HG02870 (cell line): ENCODE data around the gene B4GALT2.

Source experiments
- ATAC-seq: cut with Tn5 transposase; IDR thresholded peaks from one replicate; pipeline ENCODE4 v1.9.1; 2021; ENCODE audit warnings: mild to moderate bottlenecking, moderate library complexity; ENCODE audit not compliant: unreplicated experiment

The B4GALT2 gene, protein sequence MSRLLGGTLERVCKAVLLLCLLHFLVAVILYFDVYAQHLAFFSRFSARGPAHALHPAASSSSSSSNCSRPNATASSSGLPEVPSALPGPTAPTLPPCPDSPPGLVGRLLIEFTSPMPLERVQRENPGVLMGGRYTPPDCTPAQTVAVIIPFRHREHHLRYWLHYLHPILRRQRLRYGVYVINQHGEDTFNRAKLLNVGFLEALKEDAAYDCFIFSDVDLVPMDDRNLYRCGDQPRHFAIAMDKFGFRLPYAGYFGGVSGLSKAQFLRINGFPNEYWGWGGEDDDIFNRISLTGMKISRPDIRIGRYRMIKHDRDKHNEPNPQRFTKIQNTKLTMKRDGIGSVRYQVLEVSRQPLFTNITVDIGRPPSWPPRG

DNA sequence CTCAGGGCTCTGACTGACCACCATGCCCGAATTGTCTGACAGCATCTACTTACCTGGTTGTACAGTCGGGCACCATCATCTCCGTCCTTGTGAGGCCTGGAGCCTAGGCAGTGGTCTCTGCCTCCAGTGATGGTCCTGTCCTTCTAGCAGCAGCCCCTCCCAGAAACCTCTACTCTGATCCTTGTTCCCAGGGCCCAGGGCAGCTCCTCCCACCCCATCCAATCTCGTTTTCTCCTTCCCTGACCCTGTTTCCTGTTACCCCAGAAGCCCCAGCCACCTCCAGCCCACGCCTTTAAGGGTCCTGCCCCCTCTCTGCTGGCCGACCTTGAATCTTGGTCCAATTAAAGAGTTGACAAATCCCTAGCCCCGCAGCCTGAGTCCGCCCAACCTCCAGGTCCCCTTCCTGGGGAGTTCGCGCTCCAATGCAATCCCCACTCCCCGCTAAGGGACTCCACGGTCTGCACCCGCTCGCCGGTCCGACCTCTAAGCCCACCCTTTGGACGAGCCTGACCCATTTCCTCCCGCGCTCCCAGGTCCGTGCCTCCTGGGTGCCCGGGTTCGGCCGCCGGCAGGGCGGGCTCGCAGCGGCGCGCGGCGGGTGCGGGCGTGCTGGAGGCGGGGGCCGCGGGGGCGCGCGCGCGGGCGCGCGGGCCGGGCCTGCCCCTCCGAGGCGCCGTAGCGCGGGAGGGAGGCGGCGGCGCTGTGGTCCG is at the start of gene B4GALT2:
Gene B4GALT2, plus strand, starts transcription at position 660 of the 710 bp plus-strand sequence. CDS start 1,951 bp downstream, outside the sequence.
- no peak for ATAC-seq

DNA sequence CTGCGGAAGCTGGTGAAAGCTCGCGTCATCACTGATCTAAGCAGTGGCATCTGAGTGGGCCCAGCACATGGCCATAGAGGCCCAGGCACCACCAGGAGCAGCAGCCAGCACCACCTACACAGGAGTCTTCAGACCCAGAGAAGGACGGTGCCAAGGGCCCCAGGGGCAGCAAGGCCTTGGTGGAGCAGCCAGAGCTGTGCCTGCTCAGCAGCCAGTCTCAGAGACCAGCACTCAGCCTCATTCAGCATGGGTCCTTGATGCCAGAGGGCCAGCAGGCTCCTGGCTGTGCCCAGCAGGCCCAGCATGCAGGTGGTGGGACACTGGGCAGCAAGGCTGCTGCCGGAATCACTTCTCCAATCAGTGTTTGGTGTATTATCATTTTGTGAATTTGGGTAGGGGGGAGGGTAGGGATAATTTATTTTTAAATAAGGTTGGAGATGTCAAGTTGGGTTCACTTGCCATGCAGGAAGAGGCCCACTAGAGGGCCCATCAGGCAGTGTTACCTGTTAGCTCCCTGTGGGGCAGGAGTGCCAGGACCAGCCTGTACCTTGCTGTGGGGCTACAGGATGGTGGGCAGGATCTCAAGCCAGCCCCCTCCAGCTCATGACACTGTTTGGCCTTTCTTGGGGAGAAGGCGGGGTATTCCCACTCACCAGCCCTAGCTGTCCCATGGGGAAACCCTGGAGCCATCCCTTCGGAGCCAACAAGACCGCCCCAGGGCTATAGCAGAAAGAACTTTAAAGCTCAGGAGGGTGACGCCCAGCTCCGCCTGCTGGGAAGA is 48.7 kb upstream of the B4GALT2 start:
- ATAC-seq = no peak

DNA sequence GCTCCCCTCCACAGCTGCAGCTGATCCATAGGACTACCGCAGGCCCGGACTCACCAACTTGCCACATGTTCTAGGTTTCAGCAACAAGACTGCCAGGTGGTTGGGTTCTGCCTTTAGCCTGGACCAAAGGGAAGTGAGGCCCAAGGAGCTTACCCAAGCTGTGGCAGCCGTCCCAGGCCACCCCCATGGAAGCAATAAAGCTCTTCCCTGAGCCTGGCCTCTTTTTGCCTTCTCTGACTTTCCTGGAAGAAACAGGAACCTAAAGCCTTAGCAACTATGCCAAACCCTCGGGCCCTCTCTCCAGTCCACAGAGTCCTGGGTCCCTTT is 48.1 kb upstream of the B4GALT2 start:
- no peak for ATAC-seq

DNA sequence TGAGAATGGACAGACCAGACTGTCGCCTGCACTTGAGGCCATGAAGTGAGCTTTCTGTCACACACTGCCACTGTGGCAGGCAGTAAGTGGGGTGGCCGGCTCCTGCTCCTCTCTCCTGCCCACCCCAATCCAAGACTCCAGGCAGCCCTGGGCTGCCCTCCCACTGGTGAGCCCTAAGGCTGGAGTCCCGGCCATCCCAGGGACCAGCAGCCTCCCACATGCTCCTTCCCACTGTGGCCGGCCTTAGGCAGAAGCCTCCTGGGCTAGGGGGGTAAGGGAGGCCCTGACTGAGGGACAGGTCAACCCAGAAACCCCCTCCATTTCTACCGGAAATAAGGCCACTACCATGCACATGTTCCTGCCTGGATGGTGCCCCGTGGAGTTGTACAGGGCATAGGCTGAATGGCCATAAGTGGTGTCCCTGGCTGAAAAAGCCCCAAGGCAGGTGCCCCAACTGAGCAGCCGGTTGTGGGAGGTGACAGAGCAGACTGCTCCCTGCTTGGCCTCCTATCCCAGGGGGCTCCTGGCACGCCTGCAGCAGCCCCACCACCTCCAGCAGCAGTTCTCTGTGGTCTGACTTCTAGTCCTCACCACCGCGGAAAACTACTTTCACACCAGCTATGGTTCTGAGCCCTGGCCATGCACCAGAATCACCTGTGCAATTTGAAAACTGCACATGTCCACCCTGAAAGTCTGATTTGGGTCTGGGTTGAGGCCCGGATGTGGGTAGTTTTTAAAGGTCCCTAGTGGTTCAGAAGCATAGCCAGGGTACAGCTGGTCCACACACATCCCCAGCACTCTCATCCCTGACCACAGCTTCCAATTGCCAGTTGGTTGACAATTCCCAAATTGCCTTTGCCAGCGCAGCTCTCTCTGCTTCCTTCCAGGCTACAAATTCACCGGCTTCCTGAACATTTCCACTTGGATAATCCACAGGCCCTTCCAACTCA is 47.0 kb upstream of the B4GALT2 start:
- ATAC-seq = no peak

DNA sequence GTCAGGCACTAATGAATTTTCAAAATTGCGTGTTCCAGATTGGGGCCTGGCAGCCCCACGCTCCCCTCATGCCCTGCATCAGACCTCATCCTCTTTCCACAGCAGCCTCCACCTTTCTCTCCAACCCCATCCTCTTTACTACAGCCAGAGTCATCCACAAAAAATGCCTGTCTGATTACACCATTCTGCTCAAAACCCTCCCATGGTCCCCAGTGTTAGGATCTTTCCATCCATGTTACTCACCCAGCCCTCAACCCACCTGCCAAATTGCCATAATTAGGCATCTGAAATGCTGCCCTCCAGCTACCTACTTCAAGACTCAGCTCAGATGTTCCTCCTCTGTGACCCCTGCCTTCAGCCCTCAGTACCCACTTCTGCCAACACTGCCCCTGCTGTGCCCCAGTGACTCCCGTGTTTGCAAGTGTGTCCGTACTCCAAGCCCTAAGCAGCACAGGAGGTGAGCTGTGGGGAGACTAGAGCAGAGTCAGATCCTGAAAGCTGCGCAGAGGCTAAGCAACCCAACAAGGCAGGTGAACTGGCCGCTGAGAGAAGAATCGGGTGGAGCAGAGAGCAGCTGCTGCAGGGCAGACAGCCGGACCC is 46.1 kb upstream of the B4GALT2 start:
- ATAC-seq = no peak

DNA sequence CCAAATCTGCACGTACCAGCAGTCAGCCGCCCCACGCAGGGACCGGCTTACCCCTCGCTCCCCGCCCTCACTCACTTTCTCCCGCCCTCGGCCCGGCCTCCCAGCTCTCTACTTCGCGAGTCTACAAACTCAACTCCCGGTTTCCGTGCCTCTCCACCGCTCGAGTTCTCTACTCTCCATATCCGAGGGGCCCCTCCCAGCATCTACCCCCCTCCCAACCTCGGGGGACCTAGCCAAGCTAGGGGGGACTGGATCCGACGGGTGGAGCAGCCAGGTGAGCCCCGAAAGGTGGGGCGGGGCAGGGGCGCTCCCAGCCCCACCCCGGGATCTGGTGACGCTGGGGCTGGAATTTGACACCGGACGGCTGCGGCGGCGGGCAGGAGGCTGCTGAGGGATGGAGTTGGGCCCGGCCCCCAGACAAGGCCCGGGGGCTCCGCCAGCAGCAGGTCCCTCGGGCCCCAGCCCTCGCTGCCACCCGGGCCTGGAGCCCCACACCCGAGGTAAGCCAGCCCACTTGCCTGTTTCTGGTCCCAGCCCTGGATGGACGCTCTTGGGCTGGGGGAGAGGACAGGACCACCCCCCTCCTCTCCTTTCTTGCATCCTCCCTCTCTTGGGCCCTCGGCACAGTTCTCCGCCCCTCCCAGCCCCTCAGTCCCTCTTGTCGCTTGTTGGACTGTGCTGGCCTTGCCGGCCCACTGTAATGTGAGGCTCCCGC is 45.5 kb upstream of the B4GALT2 start, which contains the start of gene ARTN:
Gene ARTN, plus strand, starts transcription at position 416 of the 715 bp plus-strand sequence. CDS start 1,856 bp downstream, outside the sequence.
- no peak for ATAC-seq

DNA sequence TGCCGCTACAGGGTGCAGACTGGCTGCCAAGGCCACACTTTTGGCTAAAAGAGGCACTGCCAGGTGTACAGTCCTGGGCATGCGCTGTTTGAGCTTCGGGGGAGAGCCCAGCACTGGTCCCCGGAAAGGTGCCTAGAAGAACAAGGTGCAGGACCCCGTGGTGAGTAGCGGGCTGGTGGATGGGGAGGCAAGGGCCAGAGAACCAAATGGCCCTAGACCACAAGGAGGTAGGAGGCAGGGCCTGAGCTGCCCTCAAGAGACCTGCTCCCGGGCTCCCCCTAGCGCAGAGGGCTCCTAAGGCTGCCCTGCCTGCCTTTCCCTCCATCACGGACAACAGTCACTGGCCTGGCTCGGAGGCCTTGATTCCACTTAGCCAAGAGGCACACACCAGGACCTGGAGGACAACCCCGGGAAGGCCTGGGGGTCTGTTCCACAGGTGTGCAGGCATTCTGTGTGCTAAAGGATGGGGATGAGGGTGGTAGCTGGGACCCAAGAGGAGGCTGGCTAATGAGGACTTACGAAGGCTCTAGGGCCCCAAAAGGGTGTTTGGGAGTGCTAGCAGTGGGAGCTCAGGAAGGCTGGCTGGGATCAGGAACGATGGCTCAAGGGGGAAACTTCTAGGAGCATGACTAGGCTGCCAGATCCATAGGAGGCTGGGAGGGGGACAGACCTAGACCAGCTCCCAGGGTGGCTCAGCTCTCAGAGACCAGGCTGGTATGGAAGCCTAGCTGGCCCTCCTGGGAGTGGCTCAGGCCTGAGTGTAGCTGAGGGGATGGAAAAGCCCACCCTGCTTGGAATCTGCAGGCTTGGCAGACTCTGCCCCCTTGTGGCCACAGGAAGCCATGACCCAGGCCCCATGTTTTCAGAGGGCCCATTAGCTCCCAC is 44.7 kb upstream of the B4GALT2 start:
- no peak for ATAC-seq

DNA sequence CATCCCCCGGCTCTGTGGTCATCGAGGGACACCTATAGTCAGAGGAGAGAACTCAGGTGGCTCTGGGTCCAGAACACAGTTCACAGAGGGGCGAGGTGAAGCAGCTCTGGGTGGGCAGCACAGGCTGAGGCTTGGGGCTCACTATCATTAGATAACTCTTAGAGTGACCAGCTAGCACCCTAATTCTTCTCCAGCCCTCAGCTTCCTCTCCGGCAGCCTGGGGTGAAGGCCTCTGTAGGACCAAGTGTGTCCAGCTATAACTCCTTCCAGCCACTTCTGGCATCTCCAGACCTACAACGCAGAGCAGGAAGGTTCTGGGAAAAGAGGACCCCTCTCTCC is 44.1 kb upstream of the B4GALT2 start:
- no peak for ATAC-seq

DNA sequence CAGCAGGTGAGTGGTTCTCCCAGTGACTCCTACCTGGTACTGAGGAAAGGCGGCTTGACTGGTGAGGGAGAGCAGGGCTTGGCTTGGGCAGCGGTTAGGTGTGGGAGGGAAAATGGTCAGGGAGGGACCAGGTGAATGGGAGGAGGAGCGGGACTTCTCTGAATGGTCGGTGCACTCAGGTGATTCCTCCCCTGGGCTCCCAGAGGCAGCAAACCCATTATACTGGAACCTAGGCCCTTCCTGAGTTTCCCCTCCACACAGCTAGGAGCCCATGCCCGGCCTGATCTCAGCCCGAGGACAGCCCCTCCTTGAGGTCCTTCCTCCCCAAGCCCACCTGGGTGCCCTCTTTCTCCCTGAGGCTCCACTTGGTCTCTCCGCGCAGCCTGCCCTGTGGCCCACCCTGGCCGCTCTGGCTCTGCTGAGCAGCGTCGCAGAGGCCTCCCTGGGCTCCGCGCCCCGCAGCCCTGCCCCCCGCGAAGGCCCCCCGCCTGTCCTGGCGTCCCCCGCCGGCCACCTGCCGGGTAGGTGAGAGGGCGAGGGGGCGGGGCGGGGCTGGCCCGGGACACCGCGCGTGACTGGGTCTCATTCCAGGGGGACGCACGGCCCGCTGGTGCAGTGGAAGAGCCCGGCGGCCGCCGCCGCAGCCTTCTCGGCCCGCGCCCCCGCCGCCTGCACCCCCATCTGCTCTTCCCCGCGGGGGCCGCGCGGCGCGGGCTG is 43.1 kb upstream of the B4GALT2 start:
- no peak for ATAC-seq

DNA sequence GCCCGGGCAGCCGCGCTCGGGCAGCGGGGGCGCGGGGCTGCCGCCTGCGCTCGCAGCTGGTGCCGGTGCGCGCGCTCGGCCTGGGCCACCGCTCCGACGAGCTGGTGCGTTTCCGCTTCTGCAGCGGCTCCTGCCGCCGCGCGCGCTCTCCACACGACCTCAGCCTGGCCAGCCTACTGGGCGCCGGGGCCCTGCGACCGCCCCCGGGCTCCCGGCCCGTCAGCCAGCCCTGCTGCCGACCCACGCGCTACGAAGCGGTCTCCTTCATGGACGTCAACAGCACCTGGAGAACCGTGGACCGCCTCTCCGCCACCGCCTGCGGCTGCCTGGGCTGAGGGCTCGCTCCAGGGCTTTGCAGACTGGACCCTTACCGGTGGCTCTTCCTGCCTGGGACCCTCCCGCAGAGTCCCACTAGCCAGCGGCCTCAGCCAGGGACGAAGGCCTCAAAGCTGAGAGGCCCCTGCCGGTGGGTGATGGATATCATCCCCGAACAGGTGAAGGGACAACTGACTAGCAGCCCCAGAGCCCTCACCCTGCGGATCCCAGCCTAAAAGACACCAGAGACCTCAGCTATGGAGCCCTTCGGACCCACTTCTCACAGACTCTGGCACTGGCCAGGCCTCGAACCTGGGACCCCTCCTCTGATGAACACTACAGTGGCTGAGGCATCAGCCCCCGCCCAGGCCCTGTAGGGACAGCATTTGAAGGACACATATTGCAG is 42.4 kb upstream of the B4GALT2 start:
- ATAC-seq = no peak

DNA sequence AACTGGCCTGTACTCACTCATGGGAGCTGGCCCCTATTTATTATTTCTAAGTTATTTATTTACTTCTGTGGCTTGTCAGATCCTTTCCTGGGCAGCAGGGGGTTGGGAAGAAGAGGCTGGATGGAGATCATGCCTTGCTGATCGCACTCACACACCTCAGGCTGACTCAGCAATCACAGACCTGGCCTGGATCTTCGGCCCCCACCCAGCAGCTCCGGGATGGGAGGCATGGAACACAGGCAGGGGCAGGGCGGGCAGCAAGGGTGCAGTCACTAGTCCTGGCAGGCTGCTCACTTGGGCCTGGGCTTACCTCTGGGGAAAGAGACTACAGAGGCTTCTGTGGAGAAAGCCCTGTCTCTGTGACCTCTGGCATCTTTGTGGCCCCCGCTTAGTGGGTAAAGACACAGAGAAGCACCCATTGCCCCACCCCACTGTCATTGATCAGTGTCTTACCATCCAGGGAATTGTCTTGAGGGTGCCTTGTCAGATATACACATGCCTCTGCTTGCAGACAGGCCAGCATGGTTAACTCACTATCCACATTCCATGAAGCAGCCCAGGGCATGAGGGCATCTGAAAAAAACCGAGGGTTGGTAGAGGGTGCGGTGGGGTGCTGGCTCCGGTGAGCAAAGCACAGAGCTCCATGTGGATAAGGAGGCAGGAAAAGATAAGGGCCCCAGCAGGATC is 41.7 kb upstream of the B4GALT2 start:
- ATAC-seq = no peak

DNA sequence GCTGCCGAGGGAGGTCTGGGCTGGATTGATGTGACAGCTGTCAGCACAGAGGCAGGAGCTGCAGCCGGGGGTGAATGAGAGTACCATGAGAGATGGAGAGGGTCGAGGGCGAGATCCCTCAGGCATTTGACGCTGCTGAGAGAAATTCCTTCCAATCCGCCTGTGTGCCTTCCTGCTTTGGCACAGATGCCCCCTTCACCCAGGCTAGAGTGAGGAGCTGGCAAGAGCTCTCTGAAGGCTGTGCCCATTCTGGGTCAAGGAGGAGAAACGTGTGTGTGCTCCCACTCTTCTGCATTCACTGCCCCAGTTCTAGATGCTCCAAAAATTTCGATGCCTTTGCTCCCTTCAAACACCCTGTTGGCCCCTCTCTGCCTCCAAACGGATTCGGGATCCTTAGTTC is 40.6 kb upstream of the B4GALT2 start:
- ATAC-seq = no peak

DNA sequence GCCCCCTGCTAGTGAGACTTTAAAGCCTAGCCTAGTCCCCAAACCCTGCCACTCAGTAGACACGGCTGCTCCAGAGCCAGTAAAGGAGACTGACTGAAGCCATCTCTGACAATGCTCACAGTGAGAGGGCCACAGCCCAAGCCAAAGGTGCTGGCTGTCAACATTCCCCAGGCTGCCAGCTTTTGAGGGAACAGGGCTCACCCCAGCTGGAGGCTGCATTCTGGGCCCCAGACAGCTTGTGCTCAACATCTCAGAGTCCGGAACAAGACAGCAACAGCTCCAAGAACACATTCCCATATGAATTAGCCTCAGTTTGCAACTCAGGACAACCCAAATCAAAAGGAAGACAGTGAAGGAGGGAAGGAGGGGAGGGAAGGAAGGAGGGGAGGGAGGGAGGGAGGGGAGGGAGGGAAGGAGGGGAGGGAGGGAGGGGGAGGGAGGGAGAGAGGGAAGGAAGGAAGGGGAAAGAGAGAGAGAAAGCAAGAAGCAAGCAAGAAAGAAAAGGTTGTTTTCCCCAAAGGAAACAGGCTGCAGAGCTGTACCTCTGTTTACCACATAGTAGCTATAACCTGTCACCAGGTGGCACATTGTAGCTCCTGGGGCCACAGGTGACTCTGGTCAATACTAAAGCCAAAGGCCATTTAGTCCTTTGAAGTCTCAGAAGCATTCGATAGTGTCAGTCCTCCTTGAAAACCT is 40.0 kb upstream of the B4GALT2 start:
- no peak for ATAC-seq

DNA sequence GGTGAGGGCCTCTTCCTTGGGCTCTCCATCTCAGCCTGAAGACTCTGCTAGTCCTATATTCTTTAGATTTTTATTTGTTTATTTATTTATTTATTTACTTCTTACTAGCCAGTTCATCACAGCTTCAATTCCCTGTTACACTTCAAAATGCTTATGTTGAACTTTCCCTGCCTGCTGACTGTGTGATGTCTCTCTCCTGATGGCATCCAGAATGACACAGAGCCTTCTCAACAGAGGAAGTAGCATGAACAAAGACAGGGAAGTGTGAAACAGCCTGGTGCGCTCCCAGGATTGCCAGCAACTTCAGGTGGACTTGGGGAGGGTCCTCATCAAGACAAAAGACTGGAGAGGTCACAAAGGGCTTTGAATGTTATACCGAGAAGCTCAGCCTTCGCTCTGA is 36.6 kb upstream of the B4GALT2 start:
- no peak for ATAC-seq

DNA sequence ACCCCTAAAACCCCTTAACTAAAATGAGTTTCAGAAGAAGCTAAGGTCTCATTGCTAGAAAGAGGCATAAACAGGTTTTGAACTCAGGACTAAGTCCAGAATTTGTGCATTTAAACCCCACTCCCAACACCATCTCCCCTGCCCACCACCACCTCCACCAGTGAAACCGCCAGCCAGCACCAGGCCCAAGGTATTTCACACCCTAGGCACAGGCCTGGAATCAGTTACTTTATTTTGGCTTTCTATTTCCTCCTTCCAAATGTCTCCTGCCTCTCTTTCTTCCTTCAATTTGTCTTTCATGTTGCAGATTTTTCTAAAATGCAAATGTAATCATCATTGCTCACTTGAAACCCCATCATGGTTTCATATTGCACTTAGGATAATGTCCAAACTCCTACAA is 34.1 kb upstream of the B4GALT2 start:
- ATAC-seq = no peak

DNA sequence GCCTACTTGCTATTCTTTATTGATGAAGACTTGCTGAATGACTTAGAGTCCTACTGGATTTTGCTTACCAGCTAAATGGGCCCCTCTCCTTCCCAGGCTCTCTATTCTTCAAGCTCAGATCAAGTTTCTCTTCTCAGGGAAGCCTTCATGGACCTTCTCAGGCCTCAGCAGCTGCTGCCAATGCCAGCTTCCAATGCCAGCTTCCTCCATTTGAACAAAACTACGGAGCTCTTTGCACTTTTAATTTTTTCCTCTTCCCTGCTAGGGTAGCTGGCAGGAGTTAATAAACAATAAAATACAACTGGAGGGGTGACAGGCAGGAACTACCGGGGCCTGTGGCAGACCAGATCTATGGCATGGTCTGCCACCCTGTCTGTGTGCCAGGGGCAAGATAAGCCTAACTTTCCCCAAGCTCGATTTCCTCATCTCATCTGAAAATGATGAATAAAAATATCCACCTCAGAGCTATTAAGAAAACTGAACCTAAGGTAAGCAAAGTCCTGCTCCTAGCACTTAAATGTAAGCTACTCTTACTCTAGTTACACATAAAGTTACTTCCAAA is 33.3 kb upstream of the B4GALT2 start:
- ATAC-seq = no peak
